Mesodermal cell (in vitro differentiated cells): ENCODE results near the gene NAALADL2.
"Not testable (repeated sequence)": the region's sequence is repeated elsewhere in the genome, so short reads cannot be mapped to it uniquely, and the experiment has no call there.

Experiments used
- H3K27ac ChIP-seq: 2 replicates; pipeline ENCODE4 v1.7.0; 2013; ENCODE audit warnings: mild to moderate bottlenecking, low read depth, low read length, moderate library complexity; ENCODE audit not compliant: severe bottlenecking
- H3K36me3 ChIP-seq: 2 replicates; pipeline ENCODE4 v1.7.1; 2013; ENCODE audit warnings: mild to moderate bottlenecking, low read length, moderate library complexity; ENCODE audit not compliant: control insufficient read depth, insufficient read depth
- H3K4me1 ChIP-seq: one replicate; pipeline ENCODE4 v1.7.1; 2013; ENCODE audit warnings: mild to moderate bottlenecking, low read length; ENCODE audit not compliant: insufficient read depth, control insufficient read depth, poor library complexity, severe bottlenecking
- H3K4me3 ChIP-seq: 2 replicates; pipeline ENCODE4 v1.7.0; 2013; ENCODE audit warnings: low read length, control low read depth, mild to moderate bottlenecking; ENCODE audit not compliant: insufficient read depth, poor library complexity, severe bottlenecking; ENCODE audit errors: extremely low read depth
- H3K9me3 ChIP-seq: 2 replicates; pipeline ENCODE4 v1.7.1; 2013; ENCODE audit warnings: mild to moderate bottlenecking, low read length, moderate library complexity; ENCODE audit not compliant: control insufficient read depth
- WGBS, 2 experiments: methylation state at CpG; one replicate each; pipeline ENCODE4 v1.1.5; 2013; ENCODE audit warnings: missing lambda C conversion rate in 2 of 2; ENCODE audit not compliant: insufficient coverage in 2 of 2; 5-methylcytosine and 5-hydroxymethylcytosine counted together

Gene NAALADL2

DNA sequence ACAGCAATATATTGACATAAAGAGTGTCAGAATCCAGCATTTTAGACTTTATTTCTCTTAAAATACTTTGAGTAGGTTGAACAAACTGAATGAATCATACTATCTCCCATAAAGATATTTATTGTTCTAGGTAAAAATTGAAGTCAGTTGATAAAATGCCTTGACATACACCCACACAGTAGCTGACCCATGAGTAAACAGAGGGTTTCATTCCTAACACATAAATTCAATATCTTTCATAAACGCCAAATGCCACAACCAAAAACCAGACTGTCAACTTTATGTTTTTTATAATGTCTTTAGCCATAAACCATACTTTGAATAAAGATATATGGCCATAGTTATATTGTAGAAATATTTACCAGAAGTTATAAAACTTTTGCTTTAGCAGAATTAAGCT, 742.4 kb downstream of the NAALADL2 start:
- Histone ChIP-seq H3K4me3 (no peak overlapping the region), H3K9me3 (no peaks in the 10 kb centered on the region), H3K27ac (no peak overlapping the region), H3K36me3 (no peaks in the 10 kb centered on the region), H3K4me1 (no peaks in the 10 kb centered on the region)
- no CpG with 5 or more reads among the region's 1 CpG for WGBS, 2 experiments

DNA sequence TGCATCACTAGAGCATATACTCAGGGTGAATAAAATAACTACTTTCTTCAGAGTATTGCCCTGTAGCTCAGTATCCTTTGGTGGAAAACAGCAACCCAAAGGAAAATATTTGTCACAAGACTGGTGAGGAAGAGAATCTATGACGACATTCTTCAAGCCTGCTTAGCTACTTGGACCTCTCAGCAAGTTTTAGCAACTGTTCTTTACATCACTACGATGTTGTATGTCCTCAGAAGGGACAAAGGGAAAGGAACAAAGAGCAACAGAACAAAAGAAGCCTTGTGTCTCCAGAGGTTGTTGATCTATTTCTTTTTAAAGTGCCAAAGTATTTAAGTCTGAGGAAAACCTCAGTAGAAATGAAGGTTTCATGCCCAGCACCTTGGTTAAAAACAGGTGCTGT, 746.7 kb downstream of the NAALADL2 start:
- WGBS, 2 experiments, result 40% methylated on average over 1 of the region's 2 CpGs; no CpG with 5 or more reads in 1 of the 2 experiments
- Histone ChIP-seq H3K27ac (no peak overlapping the region), H3K9me3 (no peaks in the 10 kb centered on the region), H3K4me1 (no peaks in the 10 kb centered on the region), H3K36me3 (no peaks in the 10 kb centered on the region), H3K4me3 (no peak overlapping the region)

DNA sequence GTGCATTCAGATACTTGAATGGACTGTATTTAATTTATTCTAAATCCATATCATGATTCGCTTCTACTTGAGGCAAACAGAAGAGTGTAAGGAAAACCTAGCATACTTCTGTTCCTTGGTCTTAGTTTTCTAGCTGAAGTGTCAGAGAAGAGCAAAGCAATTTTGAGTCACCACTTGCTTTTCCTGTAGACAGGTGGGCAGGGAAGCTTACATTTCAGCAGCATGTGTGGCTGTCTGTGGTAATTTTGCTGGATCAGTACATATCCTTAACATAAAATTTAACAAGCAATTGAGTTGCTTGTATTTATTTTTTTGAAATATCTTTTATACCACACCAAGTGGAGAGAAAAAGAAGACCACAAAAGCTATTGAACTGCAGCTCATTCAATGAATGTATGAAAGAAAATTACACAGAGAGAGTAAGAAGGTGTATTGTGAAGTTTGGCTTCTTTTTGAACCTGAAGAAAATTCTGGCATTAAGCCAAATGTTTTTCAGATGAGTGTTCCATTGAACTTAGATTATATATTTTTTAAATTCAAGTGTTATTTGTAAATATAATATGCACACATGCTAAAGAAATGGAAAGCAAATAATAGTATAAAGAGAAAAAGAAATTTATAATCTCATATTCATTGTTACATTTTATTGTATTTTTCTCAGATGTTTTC, 747.6 kb downstream of the NAALADL2 start:
- H3K27ac ChIP-seq, result no peak overlapping the region
- 80% methylated on average over 1 of the region's 1 CpG; no CpG with 5 or more reads in 1 of the 2 experiments for WGBS, 2 experiments
- H3K4me3 ChIP-seq, result no peak overlapping the region
- H3K4me1 ChIP-seq, result no peaks in the 10 kb centered on the region
- no peaks in the 10 kb centered on the region for H3K9me3 ChIP-seq
- H3K36me3 ChIP-seq, result no peaks in the 10 kb centered on the region

DNA sequence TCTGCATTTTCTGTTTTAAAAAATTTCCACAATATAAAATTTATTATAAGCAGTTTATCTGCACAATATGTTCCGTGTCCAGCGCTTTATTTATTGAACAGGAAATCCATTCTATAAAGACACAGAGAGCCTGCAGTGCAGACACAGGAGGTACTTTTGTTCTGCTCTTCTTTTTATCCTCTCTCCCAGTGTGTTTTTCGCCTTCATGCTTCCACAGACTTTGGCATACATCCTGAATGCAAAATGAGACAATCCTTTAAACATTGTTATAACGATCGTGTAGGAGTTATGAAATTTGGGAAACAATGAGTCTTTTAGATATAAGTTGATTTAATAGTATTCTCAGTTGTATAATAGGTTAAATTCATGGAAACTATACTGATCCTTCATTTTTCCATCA, 749.2 kb downstream of the NAALADL2 start:
- 60% methylated on average over 1 of the region's 5 CpGs; no CpG with 5 or more reads in 1 of the 2 experiments for WGBS, 2 experiments
- Histone ChIP-seq H3K9me3 (no peaks in the 10 kb centered on the region), H3K4me1 (no peaks in the 10 kb centered on the region), H3K4me3 (no peak overlapping the region), H3K36me3 (no peaks in the 10 kb centered on the region), H3K27ac (no peak overlapping the region)

DNA sequence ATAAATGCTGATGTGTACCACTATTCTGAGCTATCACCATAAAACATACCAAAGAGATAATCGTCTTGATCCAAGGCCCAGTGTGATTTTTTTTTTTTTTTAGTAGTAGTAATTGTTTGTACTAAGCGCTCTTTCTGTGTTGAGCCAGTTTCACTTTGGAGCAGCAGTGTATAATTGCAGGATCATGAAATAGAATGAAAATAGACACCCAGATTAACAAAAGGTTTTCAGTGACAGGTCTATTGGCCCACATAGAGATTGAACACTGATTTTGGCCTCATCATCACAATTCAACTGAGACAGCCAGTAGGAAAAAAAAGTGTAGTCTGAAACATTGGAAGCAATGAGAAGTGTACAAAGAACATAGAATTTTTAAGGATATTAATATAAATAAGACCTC, 749.8 kb downstream of the NAALADL2 start:
- WGBS, 2 experiments, result 100% methylated on average over 1 of the region's 2 CpGs; no CpG with 5 or more reads in 1 of the 2 experiments
- no peaks in the 10 kb centered on the region for H3K36me3 ChIP-seq
- H3K4me1 ChIP-seq, result no peaks in the 10 kb centered on the region
- no peak overlapping the region for H3K27ac ChIP-seq
- H3K4me3 ChIP-seq, result no peak overlapping the region
- H3K9me3 ChIP-seq, result no peaks in the 10 kb centered on the region

DNA sequence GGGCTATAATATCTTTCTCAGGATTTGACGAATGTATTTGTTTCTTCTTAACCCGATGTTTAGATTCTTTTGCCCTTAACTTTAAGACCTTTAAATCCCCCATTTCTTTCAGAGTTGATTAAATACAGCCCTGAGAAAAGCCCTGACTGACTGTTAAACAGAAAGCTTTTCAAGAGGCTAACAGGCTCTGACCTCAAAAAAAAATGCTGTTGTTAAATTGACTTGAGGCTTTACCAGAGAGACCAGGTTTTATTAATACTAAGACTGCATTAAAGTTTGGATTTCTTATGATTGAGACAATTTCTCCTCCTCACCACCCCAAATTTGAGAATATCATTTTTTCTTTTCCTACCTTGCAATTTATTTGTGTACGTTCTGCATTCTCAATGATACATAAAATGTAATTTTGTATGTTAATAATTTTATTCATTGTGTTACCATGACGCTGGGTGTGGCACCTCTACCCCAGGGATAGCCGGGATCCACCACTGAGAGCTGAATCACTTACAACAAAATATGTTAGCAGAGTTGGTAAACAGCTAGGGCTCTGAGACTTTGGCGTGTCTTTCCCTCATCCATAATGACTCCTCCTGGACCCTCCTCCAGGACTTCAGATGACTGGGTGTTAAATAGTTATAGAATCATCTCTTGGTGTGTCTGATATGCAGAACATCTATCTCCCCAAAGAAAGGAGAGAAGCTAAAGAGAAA, 753.5 kb downstream of the NAALADL2 start:
- Histone ChIP-seq H3K27ac (no peak overlapping the region), H3K4me1 (no peaks in the 10 kb centered on the region), H3K4me3 (no peak overlapping the region), H3K36me3 (no peaks in the 10 kb centered on the region), H3K9me3 (no peaks in the 10 kb centered on the region)
- WGBS, 2 experiments, result 70 to 88% methylated on average over 2 to 4 of the region's 6 CpGs

DNA sequence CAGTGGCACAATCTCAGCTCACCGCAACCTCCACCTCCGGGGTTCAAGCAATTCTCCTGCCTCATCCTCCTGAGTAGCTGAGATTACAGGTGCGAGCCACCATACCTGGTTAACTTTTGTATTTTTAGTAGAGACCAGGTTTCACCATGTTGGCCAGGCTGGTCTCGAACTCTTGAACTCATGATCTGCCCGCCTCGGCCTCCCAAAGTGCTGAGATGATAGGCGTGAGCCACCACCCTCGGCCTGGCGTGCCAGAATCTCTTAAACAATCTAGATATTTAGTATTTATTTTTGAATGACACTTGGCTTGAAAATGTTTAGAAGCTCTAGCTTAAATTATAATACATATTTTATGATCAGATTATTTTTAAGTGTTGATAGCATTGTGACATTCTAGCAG, 755.0 kb downstream of the NAALADL2 start:
- not testable (repeated sequence) for H3K4me1 ChIP-seq, H3K4me3 ChIP-seq, H3K27ac ChIP-seq, H3K36me3 ChIP-seq, H3K9me3 ChIP-seq
- 95% methylated on average over 3 to 5 of the region's 9 CpGs for WGBS, 2 experiments

DNA sequence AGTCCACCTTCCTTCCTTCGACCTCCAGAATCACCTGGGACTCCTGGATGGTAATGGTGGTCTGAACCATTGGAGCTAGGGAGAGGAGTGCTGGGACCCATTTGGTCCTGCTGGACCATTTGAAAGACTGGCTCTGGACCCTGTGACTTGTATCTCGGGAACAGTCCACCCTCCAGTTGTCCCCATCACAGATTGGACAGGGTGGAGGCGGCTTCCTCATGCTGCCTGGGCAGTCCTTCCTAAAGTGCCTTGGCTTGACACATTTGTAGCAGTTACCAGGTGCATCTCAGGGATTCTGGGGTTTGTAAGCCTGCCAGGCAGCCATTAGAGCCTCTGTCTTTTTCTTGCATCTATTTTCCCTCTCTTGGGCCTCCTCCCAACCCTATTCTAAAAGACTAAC, 758.1 kb downstream of the NAALADL2 start:
- H3K4me3 ChIP-seq, result no peak overlapping the region
- 79 to 100% methylated on average over 1 to 2 of the region's 3 CpGs for WGBS, 2 experiments
- H3K9me3 ChIP-seq, result no peaks in the 10 kb centered on the region

DNA sequence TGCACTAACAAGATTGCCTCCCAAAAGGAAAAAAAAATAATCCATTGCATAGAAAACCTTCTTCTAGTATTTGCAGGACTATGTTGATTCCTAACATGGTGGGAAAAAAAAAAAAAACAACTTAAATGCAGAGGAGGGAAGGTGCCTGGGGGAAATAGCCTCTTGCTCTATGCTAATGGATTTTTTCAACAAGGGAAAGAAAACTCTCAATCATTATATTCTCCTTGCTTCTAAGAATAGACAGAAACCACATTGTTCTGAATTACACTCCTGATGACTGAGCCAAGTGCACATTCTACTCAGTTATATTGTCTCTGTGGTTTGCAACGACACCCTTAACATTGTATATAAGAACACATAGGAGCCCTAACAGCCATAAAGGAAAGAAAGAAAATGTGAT, 760.2 kb downstream of the NAALADL2 start:
- WGBS, 2 experiments, result no CpG with 5 or more reads among the region's 1 CpG

More for the DNA sequence above, 758.1 kb downstream of the NAALADL2 start:
- Histone ChIP-seq H3K4me1 (no peaks in the 10 kb centered on the region), H3K36me3 (no peaks in the 10 kb centered on the region), H3K27ac (no peak overlapping the region)

DNA sequence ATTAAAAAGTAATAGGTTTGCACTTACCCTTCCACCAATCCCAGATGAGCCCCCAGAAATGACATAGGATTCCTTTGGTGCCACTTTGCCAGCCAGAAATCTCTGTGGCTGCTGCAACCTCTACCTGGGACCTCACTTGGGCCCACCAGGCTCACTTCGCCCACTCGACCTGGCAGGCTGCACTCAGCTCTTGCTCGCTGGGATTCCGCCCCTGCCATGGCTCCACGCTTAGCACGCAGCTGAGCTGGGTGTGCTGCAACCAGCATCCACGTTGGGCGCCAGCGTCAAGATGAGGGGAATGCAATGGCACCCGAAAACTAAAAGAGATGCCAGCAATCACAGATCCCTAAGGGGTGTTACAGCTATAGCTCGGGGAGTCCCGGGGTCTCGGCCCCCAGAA, 761.0 kb downstream of the NAALADL2 start:
- no peaks in the 10 kb centered on the region for H3K36me3 ChIP-seq
- WGBS, 2 experiments, result 94 to 95% methylated on average over 10 to 13 of the region's 13 CpGs

More for the DNA sequence above, 760.2 kb downstream of the NAALADL2 start:
- H3K4me1 ChIP-seq, result no peaks in the 10 kb centered on the region
- H3K9me3 ChIP-seq, result no peaks in the 10 kb centered on the region
- no peak overlapping the region for H3K27ac ChIP-seq
- no peaks in the 10 kb centered on the region for H3K36me3 ChIP-seq
- no peak overlapping the region for H3K4me3 ChIP-seq

DNA sequence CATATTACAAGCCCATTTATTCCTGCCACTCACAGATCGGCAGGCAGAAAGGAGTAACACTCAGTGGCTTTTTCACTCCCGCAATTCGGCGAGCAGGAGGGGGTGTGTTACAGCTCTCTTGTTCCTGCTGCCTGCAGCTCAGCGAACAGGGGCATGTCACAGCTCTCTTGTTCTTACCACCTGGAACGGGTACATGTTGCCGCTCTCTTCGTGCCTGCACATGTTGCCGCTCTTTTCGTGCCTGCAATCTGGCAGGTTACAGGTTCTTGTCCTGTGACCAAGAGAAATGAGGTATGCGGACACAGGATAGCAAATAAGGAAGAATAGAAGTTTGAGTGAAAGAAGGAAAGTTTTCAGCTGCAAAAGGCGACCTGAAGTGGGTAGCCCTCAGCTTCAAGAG, 761.4 kb downstream of the NAALADL2 start:
- WGBS, 2 experiments, result 81 to 94% methylated on average over 6 to 12 of the region's 12 CpGs
- H3K4me3 ChIP-seq, result no peak overlapping the region
- no peak overlapping the region for H3K27ac ChIP-seq
- no peaks in the 10 kb centered on the region for H3K9me3 ChIP-seq
- no peaks in the 10 kb centered on the region for H3K4me1 ChIP-seq
- H3K36me3 ChIP-seq, result no peaks in the 10 kb centered on the region

More for the DNA sequence above, 761.0 kb downstream of the NAALADL2 start:
- H3K4me3 ChIP-seq, result no peak overlapping the region
- H3K27ac ChIP-seq, result no peak overlapping the region
- H3K4me1 ChIP-seq, result no peaks in the 10 kb centered on the region
- H3K9me3 ChIP-seq, result no peaks in the 10 kb centered on the region
